Astrocyte (in vitro differentiated cells and primary cell): ENCODE data around the gene PEX14.

Experiments
- CTCF ChIP-seq: IDR thresholded peaks from 2 replicates; pipeline ENCODE4 v1.5.1; 2011; ENCODE audit warnings: low read depth, mild to moderate bottlenecking, inconsistent platforms, low read length, moderate library complexity; ENCODE audit not compliant: insufficient read depth
- EZH2 ChIP-seq: IDR thresholded peaks from 2 replicates; pipeline ENCODE4 v1.6.1; 2012; ENCODE audit warnings: mild to moderate bottlenecking, low read length, inconsistent platforms; ENCODE audit not compliant: insufficient read depth

DNA sequence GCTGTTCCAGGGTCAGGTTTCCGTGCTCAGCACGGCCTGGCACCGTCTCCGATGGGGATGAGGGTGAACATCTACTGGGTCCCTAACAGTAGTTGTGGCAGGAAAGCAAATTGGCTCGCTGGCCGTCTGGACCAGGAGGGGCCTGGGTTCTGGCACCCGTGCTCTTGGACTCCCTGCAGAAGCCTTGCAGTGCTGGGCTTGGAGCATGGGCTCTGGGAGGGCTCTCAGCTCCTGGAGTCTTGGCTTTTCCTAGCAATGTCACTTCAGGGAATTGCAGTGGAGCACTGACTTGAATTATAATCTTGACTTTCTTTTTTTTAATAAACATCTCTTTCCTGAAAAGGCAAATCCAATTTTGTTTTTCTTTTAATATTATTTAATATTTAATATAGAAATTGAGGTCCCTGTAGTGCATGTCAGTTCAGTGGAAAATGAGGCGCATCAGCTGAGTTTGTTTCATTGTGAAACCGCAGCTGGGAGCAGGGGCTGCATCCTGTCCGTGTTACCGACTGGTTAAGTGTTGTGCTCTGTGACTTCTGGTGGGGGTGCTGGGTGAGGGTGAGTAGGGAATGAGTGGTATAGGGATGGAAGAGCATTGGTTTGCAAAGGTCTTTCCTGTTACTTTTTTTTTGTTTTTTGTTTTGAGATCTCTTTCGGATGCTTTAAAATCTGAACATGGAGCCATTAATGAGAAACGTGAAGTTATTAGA lies 64.1 kb downstream of the PEX14 start:
- no peak for TF ChIP-seq CTCF
- TF ChIP-seq EZH2, result no peak
